Measurements from ENCODE around the gene PPP2R5B. TPM values are rescaled to one million over a fixed set of nuclear protein-coding genes. Genes with fewer than 3 reads are reported as not detected.

Gene PPP2R5B
- total RNA-seq, 1 donor from 2014 or later: 8.2 TPM

- FAIRE-seq (no peak), DNase-seq (ENCODE audit: low read depth) (no peak)
Measured at GRCh38 chr11:64878223-64878493, 46.3 kb upstream of the PPP2R5B start.

GRCh38 chr11:64878494-64879243 lies 45.8 kb upstream of the PPP2R5B start, which contains the start of gene EHD1:
TSS of gene EHD1 (minus strand) at chr11:64878621. CDS start at chr11:64878464, 157 bp downstream.
- peak; percentile 80 for TF ChIP-seq CTCF (IDR thresholded peaks at IDR 0.05; ENCODE audit: insufficient read depth, low read length, severe bottlenecking)
- Histone ChIP-seq H3K36me3 (ENCODE audit: control insufficient read depth, insufficient read depth, low read length) (peaks cover 3% of the 10 kb centered on the region), H3K27me3 (ENCODE audit: control insufficient read depth, insufficient read depth, low read length) (no peaks in the 10 kb centered on the region), H3K4me3 (ENCODE audit: low read depth, low read length) (peak within 1 kb of the TSS; percentile 69)
- peak; percentile 83 for DNase-seq (ENCODE audit: low read depth)
- no peak for FAIRE-seq

More at GRCh38 chr11:64878223-64878493, 46.3 kb upstream of the PPP2R5B start:
- no peak for TF ChIP-seq CTCF (IDR thresholded peaks at IDR 0.05; ENCODE audit: insufficient read depth, low read length, severe bottlenecking)
- no peaks in the 10 kb centered on the region for H3K27me3 ChIP-seq (ENCODE audit: control insufficient read depth, insufficient read depth, low read length)
- peaks cover 6% of the 10 kb centered on the region for H3K36me3 ChIP-seq (ENCODE audit: control insufficient read depth, insufficient read depth, low read length)
- H3K4me3 ChIP-seq (ENCODE audit: low read depth, low read length): peak overlapping the region; percentile 69

GRCh38 chr11:64879244-64879900 lies 45.1 kb upstream of the PPP2R5B start:
- Histone ChIP-seq H3K36me3 (ENCODE audit: control insufficient read depth, insufficient read depth, low read length) (peaks cover 2% of the 10 kb centered on the region), H3K4me3 (ENCODE audit: low read depth, low read length) (peak overlapping the region; percentile 69), H3K27me3 (ENCODE audit: control insufficient read depth, insufficient read depth, low read length) (no peaks in the 10 kb centered on the region)
- FAIRE-seq (no peak), DNase-seq (ENCODE audit: low read depth) (no peak)
- TF ChIP-seq CTCF (IDR thresholded peaks at IDR 0.05; ENCODE audit: insufficient read depth, low read length, severe bottlenecking): no peak

- no peaks in the 10 kb centered on the region for H3K36me3 ChIP-seq (ENCODE audit: control insufficient read depth, insufficient read depth, low read length)
- H3K4me3 ChIP-seq (ENCODE audit: low read depth, low read length): no peak overlapping the region
- no peak for TF ChIP-seq CTCF (IDR thresholded peaks at IDR 0.05; ENCODE audit: insufficient read depth, low read length, severe bottlenecking)
- DNase-seq (ENCODE audit: low read depth): no peak
- no peak for FAIRE-seq
- no peaks in the 10 kb centered on the region for H3K27me3 ChIP-seq (ENCODE audit: control insufficient read depth, insufficient read depth, low read length)
Measured at GRCh38 chr11:64880240-64881001, 44.1 kb upstream of the PPP2R5B start.

GRCh38 chr11:64881476-64881875 lies 43.0 kb upstream of the PPP2R5B start:
- peak; percentile 43 for FAIRE-seq
- Histone ChIP-seq H3K27me3 (ENCODE audit: control insufficient read depth, insufficient read depth, low read length) (no peaks in the 10 kb centered on the region), H3K36me3 (ENCODE audit: control insufficient read depth, insufficient read depth, low read length) (no peaks in the 10 kb centered on the region), H3K4me3 (ENCODE audit: low read depth, low read length) (no peak overlapping the region)
- peak; percentile 87 for DNase-seq (ENCODE audit: low read depth)
- no peak for TF ChIP-seq CTCF (IDR thresholded peaks at IDR 0.05; ENCODE audit: insufficient read depth, low read length, severe bottlenecking)

Measured in bronchial epithelial cell (primary cell).